HL-60 (cell line): Measurements from ENCODE around the gene SREBF1.
"Not testable (repeated sequence)": the region's sequence is repeated elsewhere in the genome, so short reads cannot be mapped to it uniquely, and the experiment has no call there.

Experiments
- DNase-seq, 2 experiments: peaks; one replicate each; pipeline ENCODE4 v3.0.0-alpha.2; 2010 to 2020; ENCODE audit warnings: low read depth in 1 of 2, low spot score in 1 of 2
- H3K27ac ChIP-seq: fragments of 250-450 bp; sonication (Bioruptor Pico); replicated peaks from 2 replicates; pipeline ENCODE4 v1.5.1; 2020; ENCODE audit warnings: mild to moderate bottlenecking, moderate library complexity
- H3K27me3 ChIP-seq: fragments of 250-450 bp; sonication (Bioruptor Pico); 2 replicates; pipeline ENCODE4 v1.5.1; 2021; ENCODE audit warnings: mild to moderate bottlenecking, moderate library complexity; ENCODE audit not compliant: insufficient read depth, poor library complexity, severe bottlenecking
- H3K4me3 ChIP-seq: replicated peaks from 2 replicates; pipeline ENCODE4 v1.5.1; 2011; ENCODE audit warnings: mild to moderate bottlenecking, control low read depth, low read length; ENCODE audit not compliant: insufficient read depth
- GABPA ChIP-seq: IDR thresholded peaks from 2 replicates; pipeline ENCODE4 v1.6.1; 2012; ENCODE audit warnings: low read depth
- POLR2AphosphoS5 ChIP-seq: IDR thresholded peaks from 2 replicates; pipeline ENCODE4 v1.6.1; 2012; ENCODE audit warnings: low read depth
- SPI1 ChIP-seq: IDR thresholded peaks from 2 replicates; pipeline ENCODE4 v1.6.1; 2012; ENCODE audit warnings: low read depth, mild to moderate bottlenecking, borderline replicate concordance
- TF ChIP-seq, protein P1 (sequence below): IDR thresholded peaks from one replicate; pipeline ENCODE4 v1.5.1; 2011; ENCODE audit warnings: low read length, control low read depth, inconsistent platforms; ENCODE audit not compliant: insufficient read depth
- TF ChIP-seq, protein P2 (sequence below): IDR thresholded peaks from 2 replicates; pipeline ENCODE4 v1.6.1; 2012; ENCODE audit warnings: low read depth; ENCODE audit not compliant: insufficient replicate concordance

SREBF1 gene

DNA sequence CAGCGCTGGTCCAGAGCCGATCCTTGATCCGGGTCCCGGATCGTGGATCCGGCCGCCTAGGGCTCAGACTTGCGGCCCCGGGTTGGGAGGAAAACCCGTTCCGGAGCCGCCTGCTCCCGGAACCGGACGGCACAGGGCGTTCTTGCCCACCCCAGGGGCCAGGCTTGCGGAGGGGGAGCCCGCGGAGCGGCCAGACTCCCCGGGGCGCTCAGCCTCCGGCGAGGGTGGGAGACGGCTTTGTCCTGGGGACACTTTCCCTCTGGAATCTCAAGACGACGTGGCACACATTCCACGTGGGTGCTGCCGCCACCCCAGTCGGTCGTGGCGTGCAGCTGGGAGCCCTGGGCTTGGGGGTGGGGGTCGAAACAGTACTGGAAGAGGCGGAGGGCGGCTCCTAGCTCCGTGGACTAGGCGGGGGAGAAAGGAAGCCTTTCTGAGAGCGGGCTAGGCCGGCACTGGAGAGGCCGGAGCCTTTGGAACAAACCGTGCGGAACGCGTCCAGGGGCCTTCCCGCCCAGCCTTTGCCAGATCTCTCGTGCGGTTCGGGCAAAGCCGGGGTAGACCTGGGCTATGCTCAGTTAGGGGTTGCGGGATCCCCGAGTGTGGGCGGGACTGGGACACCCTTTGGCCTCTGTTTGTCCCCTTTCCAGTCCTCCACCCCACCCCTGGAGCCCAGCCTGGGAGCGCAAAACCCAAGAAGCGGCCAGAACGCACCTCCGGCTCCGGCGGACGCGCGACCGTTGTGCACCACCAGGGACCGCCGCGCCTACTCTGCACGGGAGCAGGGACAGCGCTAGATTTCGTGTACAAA, 26.5 kb downstream of the SREBF1 start:
- Histone ChIP-seq H3K4me3 (no peak overlapping the region), H3K27me3 (no peaks in the 10 kb centered on the region), H3K27ac (no peak overlapping the region)
- TF ChIP-seq, protein P1, sequence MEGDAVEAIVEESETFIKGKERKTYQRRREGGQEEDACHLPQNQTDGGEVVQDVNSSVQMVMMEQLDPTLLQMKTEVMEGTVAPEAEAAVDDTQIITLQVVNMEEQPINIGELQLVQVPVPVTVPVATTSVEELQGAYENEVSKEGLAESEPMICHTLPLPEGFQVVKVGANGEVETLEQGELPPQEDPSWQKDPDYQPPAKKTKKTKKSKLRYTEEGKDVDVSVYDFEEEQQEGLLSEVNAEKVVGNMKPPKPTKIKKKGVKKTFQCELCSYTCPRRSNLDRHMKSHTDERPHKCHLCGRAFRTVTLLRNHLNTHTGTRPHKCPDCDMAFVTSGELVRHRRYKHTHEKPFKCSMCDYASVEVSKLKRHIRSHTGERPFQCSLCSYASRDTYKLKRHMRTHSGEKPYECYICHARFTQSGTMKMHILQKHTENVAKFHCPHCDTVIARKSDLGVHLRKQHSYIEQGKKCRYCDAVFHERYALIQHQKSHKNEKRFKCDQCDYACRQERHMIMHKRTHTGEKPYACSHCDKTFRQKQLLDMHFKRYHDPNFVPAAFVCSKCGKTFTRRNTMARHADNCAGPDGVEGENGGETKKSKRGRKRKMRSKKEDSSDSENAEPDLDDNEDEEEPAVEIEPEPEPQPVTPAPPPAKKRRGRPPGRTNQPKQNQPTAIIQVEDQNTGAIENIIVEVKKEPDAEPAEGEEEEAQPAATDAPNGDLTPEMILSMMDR: no peak
- TF ChIP-seq GABPA (no peak), SPI1 (no peak)
- DNase-seq: no peak

DNA sequence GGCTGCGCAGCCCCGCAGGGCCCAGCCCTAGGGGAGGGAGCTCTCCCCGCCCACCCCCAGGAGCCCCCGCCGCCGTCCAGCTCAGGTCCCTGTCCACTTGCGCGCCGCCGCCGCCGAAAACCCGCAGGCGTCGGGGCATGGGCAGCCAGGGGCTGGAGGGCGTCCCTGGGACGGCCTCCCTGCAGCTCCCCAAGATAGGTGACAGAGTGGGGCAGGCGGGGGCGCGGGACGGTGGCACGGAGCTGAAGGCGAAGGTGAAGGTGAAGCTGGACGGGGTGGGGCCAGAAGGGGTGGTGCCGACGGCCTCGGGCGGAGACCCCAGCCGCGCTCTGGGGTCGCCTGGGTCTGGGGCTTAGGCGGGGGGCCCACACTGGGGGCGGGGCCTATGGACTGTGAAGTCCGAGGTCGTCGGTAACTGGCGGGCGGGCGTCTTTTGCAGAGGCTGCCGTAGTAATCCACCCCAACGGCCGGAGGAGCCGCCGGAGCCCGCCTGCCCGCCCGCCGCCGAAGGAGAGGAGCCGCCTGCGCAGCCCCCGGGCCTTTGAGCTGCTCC, 27.2 kb downstream of the SREBF1 start:
- DNase-seq: no peak
- Histone ChIP-seq H3K4me3 (no peak overlapping the region), H3K27ac (no peak overlapping the region), H3K27me3 (no peaks in the 10 kb centered on the region)
- no peak for TF ChIP-seq POLR2AphosphoS5
- TF ChIP-seq, protein P2, sequence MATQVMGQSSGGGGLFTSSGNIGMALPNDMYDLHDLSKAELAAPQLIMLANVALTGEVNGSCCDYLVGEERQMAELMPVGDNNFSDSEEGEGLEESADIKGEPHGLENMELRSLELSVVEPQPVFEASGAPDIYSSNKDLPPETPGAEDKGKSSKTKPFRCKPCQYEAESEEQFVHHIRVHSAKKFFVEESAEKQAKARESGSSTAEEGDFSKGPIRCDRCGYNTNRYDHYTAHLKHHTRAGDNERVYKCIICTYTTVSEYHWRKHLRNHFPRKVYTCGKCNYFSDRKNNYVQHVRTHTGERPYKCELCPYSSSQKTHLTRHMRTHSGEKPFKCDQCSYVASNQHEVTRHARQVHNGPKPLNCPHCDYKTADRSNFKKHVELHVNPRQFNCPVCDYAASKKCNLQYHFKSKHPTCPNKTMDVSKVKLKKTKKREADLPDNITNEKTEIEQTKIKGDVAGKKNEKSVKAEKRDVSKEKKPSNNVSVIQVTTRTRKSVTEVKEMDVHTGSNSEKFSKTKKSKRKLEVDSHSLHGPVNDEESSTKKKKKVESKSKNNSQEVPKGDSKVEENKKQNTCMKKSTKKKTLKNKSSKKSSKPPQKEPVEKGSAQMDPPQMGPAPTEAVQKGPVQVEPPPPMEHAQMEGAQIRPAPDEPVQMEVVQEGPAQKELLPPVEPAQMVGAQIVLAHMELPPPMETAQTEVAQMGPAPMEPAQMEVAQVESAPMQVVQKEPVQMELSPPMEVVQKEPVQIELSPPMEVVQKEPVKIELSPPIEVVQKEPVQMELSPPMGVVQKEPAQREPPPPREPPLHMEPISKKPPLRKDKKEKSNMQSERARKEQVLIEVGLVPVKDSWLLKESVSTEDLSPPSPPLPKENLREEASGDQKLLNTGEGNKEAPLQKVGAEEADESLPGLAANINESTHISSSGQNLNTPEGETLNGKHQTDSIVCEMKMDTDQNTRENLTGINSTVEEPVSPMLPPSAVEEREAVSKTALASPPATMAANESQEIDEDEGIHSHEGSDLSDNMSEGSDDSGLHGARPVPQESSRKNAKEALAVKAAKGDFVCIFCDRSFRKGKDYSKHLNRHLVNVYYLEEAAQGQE: no peak
- TF ChIP-seq, protein P1: no peak
- TF ChIP-seq GABPA: no peak

DNA sequence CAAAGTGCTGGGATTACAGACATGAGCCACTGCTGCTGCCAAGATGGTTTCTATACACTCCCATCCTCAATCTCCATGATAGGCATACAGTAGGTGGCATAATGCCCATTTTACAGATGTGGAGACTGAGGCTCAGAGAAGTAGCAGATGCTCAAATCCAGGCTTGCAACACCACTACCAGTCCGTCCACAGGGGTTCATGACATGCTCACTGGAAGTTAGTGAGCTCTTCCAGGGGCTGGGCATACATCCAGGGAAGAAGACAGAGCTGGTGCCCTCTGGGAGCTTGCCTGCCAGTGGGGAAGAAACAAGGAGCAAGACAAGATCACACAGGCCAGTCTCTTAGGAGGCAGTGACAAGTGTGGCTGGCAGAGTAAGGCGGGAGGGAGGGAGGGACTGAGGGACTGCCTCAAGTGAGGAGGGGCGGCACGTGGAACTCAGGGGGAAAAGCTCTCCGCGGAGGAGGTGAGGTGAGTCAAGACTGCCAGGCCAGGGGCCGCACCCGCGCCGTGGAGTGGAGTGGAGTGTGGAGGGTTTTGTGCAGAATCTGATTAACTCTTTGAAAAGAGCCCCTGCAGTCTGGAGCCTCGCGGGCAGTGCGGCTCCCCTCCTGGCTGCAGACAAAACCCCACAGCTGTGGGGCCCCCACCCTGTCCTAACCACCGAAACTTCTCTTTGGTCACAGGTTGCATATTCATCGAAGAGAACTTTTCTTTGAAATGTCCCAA, 27.9 kb downstream of the SREBF1 start:
- DNase-seq: no peak
- no peak overlapping the region for H3K4me3 ChIP-seq
- H3K27me3 ChIP-seq: no peaks in the 10 kb centered on the region
- H3K27ac ChIP-seq: no peak overlapping the region
- no peak for TF ChIP-seq POLR2AphosphoS5
- TF ChIP-seq, protein P1: no peak
- no peak for TF ChIP-seq SPI1
- no peak for TF ChIP-seq GABPA
- TF ChIP-seq, protein P2: no peak

DNA sequence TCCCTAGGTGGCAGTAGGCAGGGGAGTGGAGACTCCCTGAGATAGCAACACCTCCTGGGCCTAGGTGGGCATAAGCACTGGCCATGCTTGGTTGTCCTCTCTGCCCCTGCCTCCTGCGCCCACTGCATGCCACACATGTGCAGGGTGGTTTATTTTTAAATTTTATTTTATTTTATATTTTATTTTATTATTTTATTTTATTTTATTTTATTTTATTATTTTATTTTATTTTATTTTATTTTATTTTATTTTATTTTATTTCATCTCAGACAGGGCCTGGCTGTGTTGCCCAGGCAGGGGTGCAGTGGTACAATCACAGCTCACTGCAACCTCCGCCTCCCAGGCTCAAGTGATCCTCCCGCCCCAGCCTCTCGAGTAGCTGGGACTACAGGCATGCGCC, 28.6 kb downstream of the SREBF1 start:
- not testable (repeated sequence) for H3K4me3 ChIP-seq, H3K27ac ChIP-seq, H3K27me3 ChIP-seq, DNase-seq
